Measurements from ENCODE around the gene HES5. TPM values are rescaled to one million over a fixed set of nuclear protein-coding genes. Genes with fewer than 3 reads are reported as not detected.
A peak's percentile ranks its signal among the peaks of the same experiment; 100 is the strongest.

Gene HES5
- total and polyA plus RNA-seq, 2 of the 13 experiments (the other 11 are each of a cell fraction or from before 2014, with no cell fraction given): not detected

DNA sequence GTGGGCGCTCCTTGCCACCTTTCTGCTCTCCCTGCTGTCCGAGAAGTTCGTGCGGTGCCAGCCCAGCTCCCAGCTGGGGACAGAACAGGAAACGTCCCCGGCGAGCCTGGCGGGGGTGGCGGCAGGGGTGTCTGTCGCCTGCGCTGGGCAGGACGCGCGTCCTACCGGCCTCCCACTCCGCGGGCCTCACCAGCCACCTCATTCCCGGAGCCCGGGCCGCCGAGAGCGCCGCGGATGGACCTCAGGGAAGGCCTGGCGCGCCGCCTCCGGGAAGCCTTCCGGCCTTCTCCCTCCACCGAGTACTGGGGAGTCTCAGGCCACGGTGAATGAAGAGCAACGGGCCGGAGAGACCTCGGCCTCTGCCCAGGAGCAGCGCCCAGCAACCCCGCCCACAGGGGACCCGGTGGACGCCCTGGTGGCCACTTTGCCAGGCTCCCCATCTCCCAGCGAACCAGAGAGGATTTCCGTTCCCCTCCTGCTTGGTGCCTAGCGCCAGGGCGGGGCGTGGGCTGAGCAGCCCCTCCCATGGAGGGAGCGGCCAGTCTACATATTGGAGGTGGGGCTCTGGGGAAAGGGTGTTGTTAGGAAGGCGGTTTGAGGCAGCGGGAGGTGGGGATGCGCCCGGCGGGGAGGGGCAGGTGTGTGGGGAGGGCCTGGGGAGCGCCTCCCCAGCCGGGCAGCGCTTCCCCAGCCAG, 16.6 kb upstream of the HES5 start (continued):
- TF ChIP-seq ZFAT (CRISPR knock-in tag; conservative IDR thresholded peaks at IDR 0.05) (no peak), ZNF30 (CRISPR knock-in tag; IDR thresholded peaks at IDR 0.05) (no peak), HNRNPH1 (optimal IDR thresholded peaks at IDR 0.05; ENCODE audit: low read depth, low read length) (no peak), ZSCAN20 (CRISPR knock-in tag; IDR thresholded peaks at IDR 0.05; ENCODE audit: borderline replicate concordance) (no peak), EHMT2 (IDR thresholded peaks at IDR 0.05; ENCODE audit: borderline replicate concordance, low read depth, low read length) (no peak), ZNF629 (CRISPR knock-in tag; conservative IDR thresholded peaks at IDR 0.05) (no peak), CENPT (CRISPR knock-in tag; IDR thresholded peaks at IDR 0.05; ENCODE audit: low read depth) (no peak), ZNF282 (IDR thresholded peaks at IDR 0.05; ENCODE audit: partially characterized antibody) (no peak), CREM (IDR thresholded peaks at IDR 0.05) (no peak), CREM (CRISPR knock-in tag; IDR thresholded peaks at IDR 0.05) (no peak), ZNF296 (CRISPR knock-in tag; conservative IDR thresholded peaks at IDR 0.05) (no peak), GPN1 (CRISPR knock-in tag; IDR thresholded peaks at IDR 0.05; ENCODE audit: borderline replicate concordance) (no peak), SP4 (CRISPR knock-in tag; IDR thresholded peaks at IDR 0.05) (0 out of 2 replicates have a peak, but pooled peaks have one; percentile 13), KLF13 (CRISPR knock-in tag; IDR thresholded peaks at IDR 0.05) (no peak), ZNF44 (CRISPR knock-in tag; IDR thresholded peaks at IDR 0.05) (no peak), RFX3 (CRISPR knock-in tag; IDR thresholded peaks at IDR 0.05) (no peak), ELF1 (CRISPR knock-in tag; IDR thresholded peaks at IDR 0.05) (no peak)
- TF ChIP-seq, protein P1, sequence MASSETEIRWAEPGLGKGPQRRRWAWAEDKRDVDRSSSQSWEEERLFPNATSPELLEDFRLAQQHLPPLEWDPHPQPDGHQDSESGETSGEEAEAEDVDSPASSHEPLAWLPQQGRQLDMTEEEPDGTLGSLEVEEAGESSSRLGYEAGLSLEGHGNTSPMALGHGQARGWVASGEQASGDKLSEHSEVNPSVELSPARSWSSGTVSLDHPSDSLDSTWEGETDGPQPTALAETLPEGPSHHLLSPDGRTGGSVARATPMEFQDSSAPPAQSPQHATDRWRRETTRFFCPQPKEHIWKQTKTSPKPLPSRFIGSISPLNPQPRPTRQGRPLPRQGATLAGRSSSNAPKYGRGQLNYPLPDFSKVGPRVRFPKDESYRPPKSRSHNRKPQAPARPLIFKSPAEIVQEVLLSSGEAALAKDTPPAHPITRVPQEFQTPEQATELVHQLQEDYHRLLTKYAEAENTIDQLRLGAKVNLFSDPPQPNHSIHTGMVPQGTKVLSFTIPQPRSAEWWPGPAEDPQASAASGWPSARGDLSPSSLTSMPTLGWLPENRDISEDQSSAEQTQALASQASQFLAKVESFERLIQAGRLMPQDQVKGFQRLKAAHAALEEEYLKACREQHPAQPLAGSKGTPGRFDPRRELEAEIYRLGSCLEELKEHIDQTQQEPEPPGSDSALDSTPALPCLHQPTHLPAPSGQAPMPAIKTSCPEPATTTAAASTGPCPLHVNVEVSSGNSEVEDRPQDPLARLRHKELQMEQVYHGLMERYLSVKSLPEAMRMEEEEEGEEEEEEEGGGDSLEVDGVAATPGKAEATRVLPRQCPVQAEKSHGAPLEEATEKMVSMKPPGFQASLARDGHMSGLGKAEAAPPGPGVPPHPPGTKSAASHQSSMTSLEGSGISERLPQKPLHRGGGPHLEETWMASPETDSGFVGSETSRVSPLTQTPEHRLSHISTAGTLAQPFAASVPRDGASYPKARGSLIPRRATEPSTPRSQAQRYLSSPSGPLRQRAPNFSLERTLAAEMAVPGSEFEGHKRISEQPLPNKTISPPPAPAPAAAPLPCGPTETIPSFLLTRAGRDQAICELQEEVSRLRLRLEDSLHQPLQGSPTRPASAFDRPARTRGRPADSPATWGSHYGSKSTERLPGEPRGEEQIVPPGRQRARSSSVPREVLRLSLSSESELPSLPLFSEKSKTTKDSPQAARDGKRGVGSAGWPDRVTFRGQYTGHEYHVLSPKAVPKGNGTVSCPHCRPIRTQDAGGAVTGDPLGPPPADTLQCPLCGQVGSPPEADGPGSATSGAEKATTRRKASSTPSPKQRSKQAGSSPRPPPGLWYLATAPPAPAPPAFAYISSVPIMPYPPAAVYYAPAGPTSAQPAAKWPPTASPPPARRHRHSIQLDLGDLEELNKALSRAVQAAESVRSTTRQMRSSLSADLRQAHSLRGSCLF (CRISPR knock-in tag; IDR thresholded peaks at IDR 0.05; ENCODE audit: borderline replicate concordance): no peak
- TF ChIP-seq, protein P2, sequence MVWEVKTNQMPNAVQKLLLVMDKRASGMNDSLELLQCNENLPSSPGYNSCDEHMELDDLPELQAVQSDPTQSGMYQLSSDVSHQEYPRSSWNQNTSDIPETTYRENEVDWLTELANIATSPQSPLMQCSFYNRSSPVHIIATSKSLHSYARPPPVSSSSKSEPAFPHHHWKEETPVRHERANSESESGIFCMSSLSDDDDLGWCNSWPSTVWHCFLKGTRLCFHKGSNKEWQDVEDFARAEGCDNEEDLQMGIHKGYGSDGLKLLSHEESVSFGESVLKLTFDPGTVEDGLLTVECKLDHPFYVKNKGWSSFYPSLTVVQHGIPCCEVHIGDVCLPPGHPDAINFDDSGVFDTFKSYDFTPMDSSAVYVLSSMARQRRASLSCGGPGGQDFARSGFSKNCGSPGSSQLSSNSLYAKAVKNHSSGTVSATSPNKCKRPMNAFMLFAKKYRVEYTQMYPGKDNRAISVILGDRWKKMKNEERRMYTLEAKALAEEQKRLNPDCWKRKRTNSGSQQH (CRISPR knock-in tag; IDR thresholded peaks at IDR 0.05; ENCODE audit: low read depth): no peak
- TF ChIP-seq, protein P3, sequence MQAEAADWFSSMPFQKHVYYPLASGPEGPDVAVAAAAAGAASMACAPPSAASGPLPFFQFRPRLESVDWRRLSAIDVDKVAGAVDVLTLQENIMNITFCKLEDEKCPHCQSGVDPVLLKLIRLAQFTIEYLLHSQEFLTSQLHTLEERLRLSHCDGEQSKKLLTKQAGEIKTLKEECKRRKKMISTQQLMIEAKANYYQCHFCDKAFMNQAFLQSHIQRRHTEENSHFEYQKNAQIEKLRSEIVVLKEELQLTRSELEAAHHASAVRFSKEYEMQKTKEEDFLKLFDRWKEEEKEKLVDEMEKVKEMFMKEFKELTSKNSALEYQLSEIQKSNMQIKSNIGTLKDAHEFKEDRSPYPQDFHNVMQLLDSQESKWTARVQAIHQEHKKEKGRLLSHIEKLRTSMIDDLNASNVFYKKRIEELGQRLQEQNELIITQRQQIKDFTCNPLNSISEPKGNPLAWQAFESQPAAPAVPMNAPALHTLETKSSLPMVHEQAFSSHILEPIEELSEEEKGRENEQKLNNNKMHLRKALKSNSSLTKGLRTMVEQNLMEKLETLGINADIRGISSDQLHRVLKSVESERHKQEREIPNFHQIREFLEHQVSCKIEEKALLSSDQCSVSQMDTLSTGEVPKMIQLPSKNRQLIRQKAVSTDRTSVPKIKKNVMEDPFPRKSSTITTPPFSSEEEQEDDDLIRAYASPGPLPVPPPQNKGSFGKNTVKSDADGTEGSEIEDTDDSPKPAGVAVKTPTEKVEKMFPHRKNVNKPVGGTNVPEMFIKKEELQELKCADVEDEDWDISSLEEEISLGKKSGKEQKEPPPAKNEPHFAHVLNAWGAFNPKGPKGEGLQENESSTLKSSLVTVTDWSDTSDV (CRISPR knock-in tag; IDR thresholded peaks at IDR 0.05): no peak

Measured in HepG2 (cell line).